Heart left ventricle (tissue), 16 donors: ENCODE data around the gene STUM. TPM values are rescaled to one million over a fixed set of nuclear protein-coding genes. Genes with fewer than 3 reads are reported as not detected.

Experiments
- ATAC-seq, 4 donors: fragments of 200-7000 bp; cut with Tn5 transposase; one replicate each; pipeline ENCODE4 v1.9.1; 2020 to 2022; ENCODE audit warnings: moderate library complexity in 4 of 4, mild to moderate bottlenecking in 3 of 4, moderate number of reproducible peaks in 1 of 4
- DNase-seq, 5 donors: peaks; one replicate each; pipeline ENCODE4 v3.0.0-alpha.2; 2020
- H3K27ac ChIP-seq, 12 donors: fragments of 200-600 bp; sonication (generic) in 4 of 12; one replicate each; pipeline versions ENCODE4 v1.5.0 to v1.8.0; 2016 to 2022; ENCODE audit warnings: mild to moderate bottlenecking in 2 of 12
- H3K27me3 ChIP-seq, 9 donors: fragments of 200-600 bp; sonication (generic) in 2 of 9; one replicate each; pipeline versions ENCODE4 v1.5.1 to v1.8.0; 2016 to 2022; ENCODE audit warnings: mild to moderate bottlenecking in 3 of 9
- H3K36me3 ChIP-seq, 9 donors: fragments of 200-600 bp; sonication (generic) in 2 of 9; one replicate each; pipeline versions ENCODE4 v1.5.0 to v1.8.0; 2018 to 2022; ENCODE audit warnings: mild to moderate bottlenecking in 2 of 9
- H3K4me1 ChIP-seq, 12 donors: fragments of 200-600 bp; sonication (generic) in 4 of 12; one replicate each; pipeline versions ENCODE4 v1.5.0 to v1.8.0; 2016 to 2022; ENCODE audit warnings: mild to moderate bottlenecking in 3 of 12
- H3K4me3 ChIP-seq, 12 donors: fragments of 200-600 bp; sonication (generic) in 4 of 12; one replicate each; pipeline versions ENCODE4 v1.5.0 to v1.8.0; 2017 to 2022; ENCODE audit warnings: mild to moderate bottlenecking in 9 of 12, moderate library complexity in 4 of 12
- H3K9me3 ChIP-seq, 12 donors: fragments of 200-600 bp; sonication (generic) in 4 of 12; one replicate each; pipeline versions ENCODE4 v1.5.0 to v1.8.0; 2016 to 2022; ENCODE audit warnings: mild to moderate bottlenecking in 1 of 12
- CTCF ChIP-seq, 12 donors: fragments of 200-600 bp; sonication (generic) in 4 of 12; IDR thresholded peaks; one replicate each; pipeline versions ENCODE4 v1.5.0 to v1.8.0; 2018 to 2022; ENCODE audit warnings: antibody characterized with exemption in 12 of 12, mild to moderate bottlenecking in 5 of 12
- POLR2A ChIP-seq, 2 donors: fragments of 450-650 bp; IDR thresholded peaks; one replicate each; pipeline ENCODE4 v1.6.1; 2017; ENCODE audit warnings: antibody characterized with exemption in 2 of 2, mild to moderate bottlenecking in 2 of 2, moderate library complexity in 2 of 2
- WGBS, 4 donors: extraction: QIAGEN DNeasy Blood & Tissue Kit in 2 of 4; methylation state at CpG; one replicate each; pipeline versions ENCODE4 v1.1.5 to v1.1.7; 2013 to 2018; 5-methylcytosine and 5-hydroxymethylcytosine counted together
- intact Hi-C, 10 donors: fragments of 100-400 bp; cut with DNase I; formaldehyde crosslinking; loops; one replicate each; pipeline versions ENCODE4 v1.11.1 to v1.14.2; 2022
- polyA plus RNA-seq, 2 donors: library from polyadenylated mRNA; stranded (reverse); fragments of 200-250 nt; gene quantifications; one replicate each; pipeline ENCODE4 v1.2.3, GENCODE V29; 2013
- total RNA-seq, 9 donors: library from RNA; depleted of rRNA in 2 of 9; stranded (reverse); fragments of >200 nt in 2 of 9; fragmentation: NEBNext Ultra II Directional in 3 of 9; extraction: Animal tissue kit (Norgen Biotek cat#: 25700) in 3 of 9; gene quantifications; one replicate each; pipeline versions ENCODE4 v1.1.0 to v1.2.4, GENCODE V29; 2016 to 2023
- donor health status: ischemic (EF 13 %, LVEDD 7.1; RV severe dilation, severe dysfunction).
- donor health status: healthy with polysubstance abuse.
- donor health status: DM: no; HTN: yes; CAD: no.
- donor health status: DM: no; HTN: no; CAD: no.
- donor health status: ischemic (EF 25% LVEDD 6.9; RV normal size, moderate dysfunction).
- donor health status: ischemic (EF 25% LVEDD 5.7; RV mildly dilated, moderate dysfunction).
- donor health status: healthy.
- donor health status: DM: yes; HTN: yes; CAD: no.
- donor health status: ischemic (EF 35%, LVEDD 5.7; RV mildly dilated, moderate dysfunction).
- donor health status: nonischemic (EF 11% LVEDD 7.7; RV severe dilation, severe dysfunction).
- donor health status: DM: yes; HTN: yes; CAD: no.
- donor health status: PGD.
- donor health status: ischemic (EF 29% LVEDD 5.4; RV normal size, mild dysfunction).
- donor health status: nonischemic (EF 23%, LVEDD 6.1; RV moderate dilation, normal function).

The STUM gene
- total and polyA plus RNA-seq, 11 donors, result 0.39 to 1.7 (median 0.97) TPM

- WGBS, 4 donors, result 71 to 79% (median 75%) methylated on average over 5 of the region's 5 CpGs
- Histone ChIP-seq H3K27ac (no peak overlapping the region), H3K36me3 (no peaks in the 10 kb centered on the region), H3K9me3 (no peaks in the 10 kb centered on the region), H3K27me3 (no peaks in the 10 kb centered on the region), H3K4me3 (no peak overlapping the region), H3K4me1 (peaks cover 0 to 4% (median 0%) of the 10 kb centered on the region in 12 donors)
- TF ChIP-seq CTCF (IDR thresholded peaks at IDR 0.05) (no peak), POLR2A (IDR thresholded peaks at IDR 0.05) (no peak)
- intact Hi-C loops, result no loop called here
- DNase-seq (no peak), ATAC-seq (no peak)
Observed at GRCh38 chr1:226533220-226533619, 15.3 kb upstream of the STUM start.

GRCh38 chr1:226534098-226534497 lies 14.5 kb upstream of the STUM start:
- ATAC-seq (no peak), DNase-seq (no peak)
- Histone ChIP-seq H3K27ac (no peak overlapping the region), H3K9me3 (no peaks in the 10 kb centered on the region), H3K36me3 (no peaks in the 10 kb centered on the region), H3K4me1 (peaks cover 0 to 4% (median 0%) of the 10 kb centered on the region in 12 donors), H3K4me3 (no peak overlapping the region), H3K27me3 (no peaks in the 10 kb centered on the region)
- intact Hi-C loops, result no loop called here
- WGBS, 4 donors, result 88 to 97% (median 94%) methylated on average over 3 of the region's 3 CpGs
- TF ChIP-seq POLR2A (IDR thresholded peaks at IDR 0.05) (no peak), CTCF (IDR thresholded peaks at IDR 0.05) (no peak)

- intact Hi-C loops, result no loop called here
- TF ChIP-seq POLR2A (IDR thresholded peaks at IDR 0.05), result no peak
- no peak for TF ChIP-seq CTCF (IDR thresholded peaks at IDR 0.05)
- DNase-seq (no peak), ATAC-seq (no peak)
- no peak overlapping the region for H3K4me3 ChIP-seq
- H3K4me1 ChIP-seq, result peaks cover 0 to 4% (median 0%) of the 10 kb centered on the region in 12 donors
- H3K27me3 ChIP-seq, result no peaks in the 10 kb centered on the region
- WGBS, 4 donors, result 94 to 100% (median 96%) methylated on average over 2 of the region's 2 CpGs
- H3K27ac ChIP-seq, result no peak overlapping the region
- no peaks in the 10 kb centered on the region for H3K9me3 ChIP-seq
- no peaks in the 10 kb centered on the region for H3K36me3 ChIP-seq
Observed at GRCh38 chr1:226534645-226535044, 13.9 kb upstream of the STUM start.

GRCh38 chr1:226535666-226536065 lies 12.9 kb upstream of the STUM start:
- H3K4me3 ChIP-seq, result no peak overlapping the region
- no peak for TF ChIP-seq CTCF (IDR thresholded peaks at IDR 0.05)
- TF ChIP-seq POLR2A (IDR thresholded peaks at IDR 0.05), result no peak
- H3K36me3 ChIP-seq, result no peaks in the 10 kb centered on the region
- ATAC-seq (no peak), DNase-seq (no peak)
- no peak overlapping the region for H3K27ac ChIP-seq
- H3K9me3 ChIP-seq, result no peaks in the 10 kb centered on the region
- H3K4me1 ChIP-seq, result peaks cover 0 to 4% (median 0%) of the 10 kb centered on the region in 12 donors
- intact Hi-C loops, result no loop called here
- 71 to 79% (median 75%) methylated on average over 8 to 9 of the region's 9 CpGs for WGBS, 4 donors
- H3K27me3 ChIP-seq, result no peaks in the 10 kb centered on the region
